Activated CD4-positive, alpha-beta T cell treated with anti-CD3 and anti-CD28 coated beads, Interleukin-2, amount 50 U/mL, for 1 hour (primary cell): Measurements from ENCODE around the gene XPO5.

Experiments
- DNase-seq: peaks from one replicate; pipeline ENCODE4 v3.0.0-alpha.2; 2020

The XPO5 gene

GRCh38 chr6:43494766-43495165, 81.1 kb downstream of the XPO5 start:
- no peak for DNase-seq

GRCh38 chr6:43494321-43494720, 81.5 kb downstream of the XPO5 start:
- no peak for DNase-seq

GRCh38 chr6:43493833-43494232, 82.0 kb downstream of the XPO5 start:
- DNase-seq, result no peak

GRCh38 chr6:43493230-43493629, 82.6 kb downstream of the XPO5 start:
- DNase-seq, result no peak

- DNase-seq, result no peak
Measured at GRCh38 chr6:43492673-43493072, 83.2 kb downstream of the XPO5 start.

- DNase-seq, result no peak
Measured at GRCh38 chr6:43491750-43492661, 83.8 kb downstream of the XPO5 start.

- DNase-seq, result no peak
Measured at GRCh38 chr6:43490523-43490939, 85.3 kb downstream of the XPO5 start.

- DNase-seq, result no peak
Measured at GRCh38 chr6:43489277-43490072, 86.4 kb downstream of the XPO5 start.

GRCh38 chr6:43488667-43489276, 87.1 kb downstream of the XPO5 start:
- DNase-seq, result no peak

- DNase-seq, result no peak
Measured at GRCh38 chr6:43481591-43482236, 94.1 kb downstream of the XPO5 start.

GRCh38 chr6:43481075-43481474, 94.8 kb downstream of the XPO5 start:
- DNase-seq, result no peak

- DNase-seq, result no peak
Measured at GRCh38 chr6:43478008-43478372, 97.8 kb downstream of the XPO5 start.

- DNase-seq, result peak; percentile 98
Measured at GRCh38 chr6:43477235-43478007, 98.4 kb downstream of the XPO5 start, which contains the start of gene TJAP1. Gene TJAP1 (plus strand): TSS chr6:43477570. CDS start chr6:43499002, 21,432 bp downstream.

GRCh38 chr6:43476746-43477145, 99.1 kb downstream of the XPO5 start:
- no peak for DNase-seq

GRCh38 chr6:43475516-43475915, 100.3 kb downstream of the XPO5 start:
- DNase-seq, result no peak

GRCh38 chr6:43472515-43472914, 103.3 kb downstream of the XPO5 start:
- no peak for DNase-seq
